HepG2 (cell line): ENCODE results near the gene RPS2. TPM values are rescaled to one million over a fixed set of nuclear protein-coding genes. Genes with fewer than 3 reads are reported as not detected.

Source experiments
- CBX1 ChIP-seq: IDR thresholded peaks from one replicate; pipeline ENCODE4 v1.6.1; 2016; ENCODE audit warnings: antibody characterized with exemption, low read depth
- GTF3A ChIP-seq: sonication (generic); formaldehyde crosslinking; conservative IDR thresholded peaks from 2 replicates; pipeline ENCODE4 v1.4.0; 2020; ENCODE audit warnings: mild to moderate bottlenecking, missing genetic modification reagents
- KLF9 ChIP-seq: IDR thresholded peaks from 2 replicates; pipeline ENCODE4 v1.6.1; 2016; ENCODE audit warnings: low read depth
- MATR3 ChIP-seq: sonication (generic); formaldehyde crosslinking; IDR thresholded peaks from 2 replicates; pipeline ENCODE4 v1.4.0; 2020; ENCODE audit warnings: missing genetic modification reagents
- SIN3B ChIP-seq: fragments of 150-350 bp; IDR thresholded peaks from 2 replicates; pipeline ENCODE4 v1.6.1; 2014; ENCODE audit warnings: low read length
- SOX6 ChIP-seq, 2 experiments: fragments of 450-650 bp in 1 of 2; sonication (generic) in 1 of 2; formaldehyde crosslinking in 1 of 2; IDR thresholded peaks; 2 replicates each; pipeline versions ENCODE4 v1.4.0 to v1.6.1; 2017 to 2020; ENCODE audit warnings: antibody characterized with exemption in 1 of 2, mild to moderate bottlenecking in 1 of 2, missing genetic modification reagents in 1 of 2
- SP4 ChIP-seq: sonication (generic); formaldehyde crosslinking; IDR thresholded peaks from 2 replicates; pipeline ENCODE4 v1.8.1; 2023; ENCODE audit warnings: mild to moderate bottlenecking, missing genetic modification reagents
- SPEN ChIP-seq: sonication (generic); formaldehyde crosslinking; IDR thresholded peaks from 2 replicates; pipeline ENCODE4 v1.5.1; 2020; ENCODE audit warnings: low read depth, mild to moderate bottlenecking, missing genetic modification reagents
- SSRP1 ChIP-seq: IDR thresholded peaks from 2 replicates; pipeline ENCODE4 v1.6.1; 2016; ENCODE audit warnings: control low read depth
- STAG1 ChIP-seq: sonication (generic); formaldehyde crosslinking; IDR thresholded peaks from 2 replicates; pipeline ENCODE4 v1.4.0; 2020; ENCODE audit warnings: missing genetic modification reagents
- U2AF2 ChIP-seq: fragments of 200-400 bp; formaldehyde crosslinking; IDR thresholded peaks from 2 replicates; pipeline ENCODE4 v1.6.1; 2017; ENCODE audit warnings: low read depth, mild to moderate bottlenecking, low read length
- ZKSCAN1 ChIP-seq: fragments of 150-350 bp; IDR thresholded peaks from 2 replicates; pipeline ENCODE4 v1.6.1; 2014; ENCODE audit warnings: low read length
- ZNF235 ChIP-seq: sonication (generic); formaldehyde crosslinking; IDR thresholded peaks from 2 replicates; pipeline ENCODE4 v1.8.1; 2023; ENCODE audit warnings: mild to moderate bottlenecking, missing genetic modification reagents, borderline replicate concordance
- ZNF780A ChIP-seq: sonication (generic); formaldehyde crosslinking; IDR thresholded peaks from 2 replicates; pipeline ENCODE4 v1.8.0; 2022; ENCODE audit warnings: mild to moderate bottlenecking, missing genetic modification reagents, moderate library complexity
- ZNF788 ChIP-seq: sonication (generic); formaldehyde crosslinking; IDR thresholded peaks from 2 replicates; pipeline ENCODE4 v1.5.0; 2020; ENCODE audit warnings: mild to moderate bottlenecking, missing genetic modification reagents, borderline replicate concordance
- polyA plus RNA-seq, 8 experiments: library from polyadenylated mRNA; depleted of rRNA in 3 of 8; stranded (reverse) in 7 of 8; unstranded in 1 of 8; fragments of >200 nt; fragmentation: Illumina TruSeq in 4 of 8; extraction: Trizol in 4 of 8; gene quantifications; 2 replicates each; pipeline versions ENCODE4 v1.2.1 to v1.2.3, GENCODE V29; 2011 to 2016; ENCODE audit warnings: low read depth in 4 of 8, missing spikeins in 1 of 8, mixed read lengths in 1 of 8; ENCODE audit not compliant: insufficient read depth in 1 of 8
- total RNA-seq, 5 experiments: library from RNA; depleted of rRNA; stranded (reverse); fragments of >200 nt; fragmentation: Illumina TruSeq; extraction: Trizol; gene quantifications; 2 replicates each; pipeline ENCODE4 v1.2.3, GENCODE V29; 2016; ENCODE audit warnings: low read depth in 1 of 5
- TF ChIP-seq, protein P1 (sequence below): IDR thresholded peaks from 2 replicates; pipeline ENCODE4 v1.6.1; 2016; ENCODE audit warnings: low read depth, borderline replicate concordance
- TF ChIP-seq, protein P2 (sequence below): sonication (generic); formaldehyde crosslinking; IDR thresholded peaks from 2 replicates; pipeline ENCODE4 v1.4.0; 2020; ENCODE audit warnings: missing genetic modification reagents, borderline replicate concordance
- TF ChIP-seq, protein P3 (sequence below): sonication (generic); formaldehyde crosslinking; IDR thresholded peaks from 2 replicates; pipeline ENCODE4 v1.4.0; 2020; ENCODE audit warnings: missing genetic modification reagents

RPS2 gene
- total and polyA plus RNA-seq, 2 of the 13 experiments (the other 11 are each of a cell fraction or from before 2014, with no cell fraction given), result 1,908 to 4,514 TPM

DNA sequence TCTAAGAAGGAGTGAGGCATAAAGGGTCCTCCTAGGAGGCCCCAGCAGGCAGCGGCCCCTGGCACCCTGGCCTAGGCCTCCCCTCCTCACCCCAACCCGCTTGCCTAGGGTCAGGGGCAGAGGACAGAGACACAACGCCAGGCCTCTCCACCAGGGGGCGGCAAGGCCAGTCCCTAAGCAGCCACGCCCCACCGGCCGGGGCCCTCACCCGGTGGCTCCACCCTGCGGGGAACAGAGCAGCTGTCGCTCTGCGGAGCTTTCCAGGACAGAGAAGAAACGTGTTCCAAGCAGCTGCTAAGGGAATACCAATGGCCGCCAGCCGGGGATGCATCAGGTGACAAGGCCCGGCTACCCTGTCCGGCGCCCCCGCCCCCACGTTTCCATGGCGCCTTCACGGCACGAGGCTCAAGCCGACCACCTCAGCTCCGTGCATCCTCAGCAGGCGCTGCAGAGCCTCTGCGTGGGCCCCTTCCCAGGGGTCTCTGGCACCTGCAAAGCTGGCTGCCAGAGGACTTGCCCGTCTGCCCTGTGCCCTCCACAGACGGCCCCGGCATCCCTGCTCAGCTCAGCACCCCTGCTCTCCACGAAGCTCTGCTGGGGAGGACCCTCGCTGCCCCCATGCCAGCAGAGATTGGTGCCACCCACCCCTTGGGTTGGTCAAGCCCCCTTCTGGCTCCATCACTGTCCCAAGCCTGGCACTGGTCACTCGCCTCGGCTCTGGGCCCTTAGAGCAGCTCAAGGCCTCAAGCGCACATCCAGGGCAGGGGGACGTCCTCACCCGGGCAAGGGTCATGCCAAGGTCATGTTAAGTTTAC lies 39.4 kb upstream of the RPS2 start (continued):
- TF ChIP-seq STAG1 (CRISPR knock-in tag) (peak; percentile 71), CBX1 (no peak), U2AF2 (no peak), SP4 (CRISPR knock-in tag) (peak; percentile 83), ZNF780A (CRISPR knock-in tag) (no peak), SPEN (peak; percentile 49; the same call in 1 of the 2 replicates), SSRP1 (CRISPR knock-in tag) (0 out of 2 replicates have a peak, but pooled peaks have one; percentile 27), SIN3B (no peak), KLF9 (CRISPR knock-in tag) (peak; percentile 92; the same call in 1 of the 2 replicates), ZNF235 (CRISPR knock-in tag) (no peak), SOX6 (IDR thresholded peaks at IDR 0.05) (no peak), SOX6 (CRISPR knock-in tag; IDR thresholded peaks at IDR 0.05) (peak; percentile 41; the same call in 1 of the 2 replicates), ZKSCAN1 (0 out of 2 replicates have a peak, but pooled peaks have one; percentile 21), MATR3 (no peak), ZNF788 (CRISPR knock-in tag) (peak; percentile 82), GTF3A (no peak)
- TF ChIP-seq, protein P1, sequence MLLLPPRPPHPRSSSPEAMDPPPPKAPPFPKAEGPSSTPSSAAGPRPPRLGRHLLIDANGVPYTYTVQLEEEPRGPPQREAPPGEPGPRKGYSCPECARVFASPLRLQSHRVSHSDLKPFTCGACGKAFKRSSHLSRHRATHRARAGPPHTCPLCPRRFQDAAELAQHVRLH (CRISPR knock-in tag), result peak; percentile 71; the same call in 1 of the 2 replicates
- TF ChIP-seq, protein P2, sequence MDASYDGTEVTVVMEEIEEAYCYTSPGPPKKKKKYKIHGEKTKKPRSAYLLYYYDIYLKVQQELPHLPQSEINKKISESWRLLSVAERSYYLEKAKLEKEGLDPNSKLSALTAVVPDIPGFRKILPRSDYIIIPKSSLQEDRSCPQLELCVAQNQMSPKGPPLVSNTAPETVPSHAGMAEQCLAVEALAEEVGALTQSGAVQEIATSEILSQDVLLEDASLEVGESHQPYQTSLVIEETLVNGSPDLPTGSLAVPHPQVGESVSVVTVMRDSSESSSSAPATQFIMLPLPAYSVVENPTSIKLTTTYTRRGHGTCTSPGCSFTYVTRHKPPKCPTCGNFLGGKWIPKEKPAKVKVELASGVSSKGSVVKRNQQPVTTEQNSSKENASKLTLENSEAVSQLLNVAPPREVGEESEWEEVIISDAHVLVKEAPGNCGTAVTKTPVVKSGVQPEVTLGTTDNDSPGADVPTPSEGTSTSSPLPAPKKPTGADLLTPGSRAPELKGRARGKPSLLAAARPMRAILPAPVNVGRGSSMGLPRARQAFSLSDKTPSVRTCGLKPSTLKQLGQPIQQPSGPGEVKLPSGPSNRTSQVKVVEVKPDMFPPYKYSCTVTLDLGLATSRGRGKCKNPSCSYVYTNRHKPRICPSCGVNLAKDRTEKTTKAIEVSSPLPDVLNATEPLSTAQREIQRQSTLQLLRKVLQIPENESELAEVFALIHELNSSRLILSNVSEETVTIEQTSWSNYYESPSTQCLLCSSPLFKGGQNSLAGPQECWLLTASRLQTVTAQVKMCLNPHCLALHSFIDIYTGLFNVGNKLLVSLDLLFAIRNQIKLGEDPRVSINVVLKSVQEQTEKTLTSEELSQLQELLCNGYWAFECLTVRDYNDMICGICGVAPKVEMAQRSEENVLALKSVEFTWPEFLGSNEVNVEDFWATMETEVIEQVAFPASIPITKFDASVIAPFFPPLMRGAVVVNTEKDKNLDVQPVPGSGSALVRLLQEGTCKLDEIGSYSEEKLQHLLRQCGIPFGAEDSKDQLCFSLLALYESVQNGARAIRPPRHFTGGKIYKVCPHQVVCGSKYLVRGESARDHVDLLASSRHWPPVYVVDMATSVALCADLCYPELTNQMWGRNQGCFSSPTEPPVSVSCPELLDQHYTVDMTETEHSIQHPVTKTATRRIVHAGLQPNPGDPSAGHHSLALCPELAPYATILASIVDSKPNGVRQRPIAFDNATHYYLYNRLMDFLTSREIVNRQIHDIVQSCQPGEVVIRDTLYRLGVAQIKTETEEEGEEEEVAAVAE (CRISPR knock-in tag), result no peak
- TF ChIP-seq, protein P3, sequence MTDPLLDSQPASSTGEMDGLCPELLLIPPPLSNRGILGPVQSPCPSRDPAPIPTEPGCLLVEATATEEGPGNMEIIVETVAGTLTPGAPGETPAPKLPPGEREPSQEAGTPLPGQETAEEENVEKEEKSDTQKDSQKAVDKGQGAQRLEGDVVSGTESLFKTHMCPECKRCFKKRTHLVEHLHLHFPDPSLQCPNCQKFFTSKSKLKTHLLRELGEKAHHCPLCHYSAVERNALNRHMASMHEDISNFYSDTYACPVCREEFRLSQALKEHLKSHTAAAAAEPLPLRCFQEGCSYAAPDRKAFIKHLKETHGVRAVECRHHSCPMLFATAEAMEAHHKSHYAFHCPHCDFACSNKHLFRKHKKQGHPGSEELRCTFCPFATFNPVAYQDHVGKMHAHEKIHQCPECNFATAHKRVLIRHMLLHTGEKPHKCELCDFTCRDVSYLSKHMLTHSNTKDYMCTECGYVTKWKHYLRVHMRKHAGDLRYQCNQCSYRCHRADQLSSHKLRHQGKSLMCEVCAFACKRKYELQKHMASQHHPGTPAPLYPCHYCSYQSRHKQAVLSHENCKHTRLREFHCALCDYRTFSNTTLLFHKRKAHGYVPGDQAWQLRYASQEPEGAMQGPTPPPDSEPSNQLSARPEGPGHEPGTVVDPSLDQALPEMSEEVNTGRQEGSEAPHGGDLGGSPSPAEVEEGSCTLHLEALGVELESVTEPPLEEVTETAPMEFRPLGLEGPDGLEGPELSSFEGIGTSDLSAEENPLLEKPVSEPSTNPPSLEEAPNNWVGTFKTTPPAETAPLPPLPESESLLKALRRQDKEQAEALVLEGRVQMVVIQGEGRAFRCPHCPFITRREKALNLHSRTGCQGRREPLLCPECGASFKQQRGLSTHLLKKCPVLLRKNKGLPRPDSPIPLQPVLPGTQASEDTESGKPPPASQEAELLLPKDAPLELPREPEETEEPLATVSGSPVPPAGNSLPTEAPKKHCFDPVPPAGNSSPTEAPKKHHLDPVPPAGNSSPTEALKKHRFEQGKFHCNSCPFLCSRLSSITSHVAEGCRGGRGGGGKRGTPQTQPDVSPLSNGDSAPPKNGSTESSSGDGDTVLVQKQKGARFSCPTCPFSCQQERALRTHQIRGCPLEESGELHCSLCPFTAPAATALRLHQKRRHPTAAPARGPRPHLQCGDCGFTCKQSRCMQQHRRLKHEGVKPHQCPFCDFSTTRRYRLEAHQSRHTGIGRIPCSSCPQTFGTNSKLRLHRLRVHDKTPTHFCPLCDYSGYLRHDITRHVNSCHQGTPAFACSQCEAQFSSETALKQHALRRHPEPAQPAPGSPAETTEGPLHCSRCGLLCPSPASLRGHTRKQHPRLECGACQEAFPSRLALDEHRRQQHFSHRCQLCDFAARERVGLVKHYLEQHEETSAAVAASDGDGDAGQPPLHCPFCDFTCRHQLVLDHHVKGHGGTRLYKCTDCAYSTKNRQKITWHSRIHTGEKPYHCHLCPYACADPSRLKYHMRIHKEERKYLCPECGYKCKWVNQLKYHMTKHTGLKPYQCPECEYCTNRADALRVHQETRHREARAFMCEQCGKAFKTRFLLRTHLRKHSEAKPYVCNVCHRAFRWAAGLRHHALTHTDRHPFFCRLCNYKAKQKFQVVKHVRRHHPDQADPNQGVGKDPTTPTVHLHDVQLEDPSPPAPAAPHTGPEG, result 0 out of 2 replicates have a peak, but pooled peaks have one; percentile 40
